Activated CD8-positive, alpha-beta T cell treated with anti-CD3 and anti-CD28 coated beads, Interleukin-2, amount 10 ng/mL, durations not matched to agents 7 days and 5 days (primary cell): ENCODE data around the gene SCGB2A2. TPM values are rescaled to one million over a fixed set of nuclear protein-coding genes. Genes with fewer than 3 reads are reported as not detected.
A peak's percentile ranks its signal among the peaks of the same experiment; 100 is the strongest.

Experiments used
- ATAC-seq: fragments of 150-1000 bp; cut with Tn5 transposase; one replicate; pipeline ENCODE4 v1.10.0; 2021; ENCODE audit warnings: moderate library complexity
- CTCF ChIA-PET: fragments of 350-600 bp; sonication (Branson Sonifier 250); formaldehyde crosslinking; loops from one replicate; lab custom pipeline; 2021; ENCODE audit warnings: antibody characterized with exemption; lab: Charles Lee
- POLR2A ChIA-PET: fragments of 350-600 bp; sonication (Branson Sonifier 250); formaldehyde crosslinking; loops from one replicate; lab custom pipeline; 2021; ENCODE audit warnings: antibody characterized with exemption; lab: Charles Lee
- DNase-seq: peaks from one replicate; pipeline ENCODE4 v3.0.0-alpha.2; 2020
- H3K27ac Mint-ChIP-seq: one replicate; pipeline ENCODE4 v1.8.0; 2021; ENCODE audit warnings: mild to moderate bottlenecking, mixed read lengths
- H3K27me3 Mint-ChIP-seq: one replicate; pipeline ENCODE4 v1.8.0; 2021; ENCODE audit warnings: low read depth, mixed read lengths
- H3K36me3 Mint-ChIP-seq: one replicate; pipeline ENCODE4 v1.8.0; 2021; ENCODE audit warnings: low read depth, mixed read lengths
- H3K4me1 Mint-ChIP-seq: one replicate; pipeline ENCODE4 v1.8.0; 2021; ENCODE audit warnings: low read depth, mixed read lengths
- H3K4me3 Mint-ChIP-seq: one replicate; pipeline ENCODE4 v1.8.0; 2021; ENCODE audit warnings: mild to moderate bottlenecking, mixed read lengths
- H3K9me3 Mint-ChIP-seq: one replicate; pipeline ENCODE4 v1.8.0; 2022; ENCODE audit warnings: mixed read lengths; ENCODE audit not compliant: insufficient read depth
- total RNA-seq, 2 experiments: library from RNA; stranded (reverse); gene quantifications; one replicate each; pipeline ENCODE4 v1.2.3, GENCODE V29; 2021

Gene SCGB2A2
- total RNA-seq, 2 experiments from 2014 or later = not detected

- Mint-ChIP-seq H3K27ac (no peak overlapping the region), H3K9me3 (peaks cover 17% of the 10 kb centered on the region), H3K4me3 (no peak overlapping the region), H3K4me1 (no peaks in the 10 kb centered on the region), H3K27me3 (peaks cover 14% of the 10 kb centered on the region), H3K36me3 (peaks cover 3% of the 10 kb centered on the region)
- POLR2A ChIA-PET = no interaction called here
- no peak for DNase-seq
- CTCF ChIA-PET = interaction anchor here (1.1 kb wide), 1 partner anchor 46 kb away, joined by 3 read pairs; no protein-coding TSS in a partner anchor
- ATAC-seq = no peak
These were observed 13.7 kb upstream of the SCGB2A2 start for GRCh38 chr11:62256281-62256680.

GRCh38 chr11:62260261-62260953 lies 9.6 kb upstream of the SCGB2A2 start:
- Mint-ChIP-seq H3K4me3 (no peak overlapping the region), H3K27me3 (peaks cover 21% of the 10 kb centered on the region), H3K9me3 (no peaks in the 10 kb centered on the region), H3K27ac (no peak overlapping the region), H3K4me1 (peaks cover 3% of the 10 kb centered on the region), H3K36me3 (no peaks in the 10 kb centered on the region)
- CTCF ChIA-PET = no interaction called here
- no peak for ATAC-seq
- no peak for DNase-seq
- POLR2A ChIA-PET = no interaction called here

- DNase-seq (no peak), ATAC-seq (no peak)
- Mint-ChIP-seq H3K27me3 (peaks cover 12% of the 10 kb centered on the region), H3K4me3 (no peak overlapping the region), H3K36me3 (no peaks in the 10 kb centered on the region), H3K4me1 (peaks cover 3% of the 10 kb centered on the region), H3K9me3 (no peaks in the 10 kb centered on the region), H3K27ac (no peak overlapping the region)
- ChIA-PET POLR2A (no interaction called here), CTCF (interaction anchor here (1.5 kb wide), 1 partner anchor 47 kb away, joined by 5 read pairs; no protein-coding TSS in a partner anchor)
These were observed 6.0 kb upstream of the SCGB2A2 start for GRCh38 chr11:62264004-62264403.

GRCh38 chr11:62266558-62266957 lies 3.4 kb upstream of the SCGB2A2 start:
- CTCF ChIA-PET = no interaction called here
- no peak for DNase-seq
- peaks cover 3% of the 10 kb centered on the region for H3K4me1 Mint-ChIP-seq
- H3K27ac Mint-ChIP-seq = no peak overlapping the region
- no peaks in the 10 kb centered on the region for H3K9me3 Mint-ChIP-seq
- ATAC-seq = no peak
- H3K27me3 Mint-ChIP-seq = peaks cover 11% of the 10 kb centered on the region
- no peak overlapping the region for H3K4me3 Mint-ChIP-seq
- POLR2A ChIA-PET = interaction anchor here (0.6 kb wide), 1 partner anchor 545 kb away, joined by 3 read pairs; no protein-coding TSS in a partner anchor
- H3K36me3 Mint-ChIP-seq = no peaks in the 10 kb centered on the region

GRCh38 chr11:62267050-62267449 lies 2.9 kb upstream of the SCGB2A2 start:
- POLR2A ChIA-PET = interaction anchor here (0.6 kb wide), 1 partner anchor 546 kb away, joined by 3 read pairs; no protein-coding TSS in a partner anchor
- no peak for ATAC-seq

GRCh38 chr11:62267576-62267975 lies 2.4 kb upstream of the SCGB2A2 start:
- DNase-seq (no peak), ATAC-seq (no peak)
- H3K27me3 Mint-ChIP-seq = peaks cover 14% of the 10 kb centered on the region
- CTCF ChIA-PET = interaction anchor here (0.9 kb wide), 1 partner anchor 186 kb away, joined by 3 read pairs; no protein-coding TSS in a partner anchor
- no peak overlapping the region for H3K4me3 Mint-ChIP-seq
- H3K36me3 Mint-ChIP-seq = no peaks in the 10 kb centered on the region
- no peaks in the 10 kb centered on the region for H3K9me3 Mint-ChIP-seq
- POLR2A ChIA-PET = no interaction called here
- H3K27ac Mint-ChIP-seq = no peak overlapping the region
- H3K4me1 Mint-ChIP-seq = peaks cover 3% of the 10 kb centered on the region

More at GRCh38 chr11:62267050-62267449, 2.9 kb upstream of the SCGB2A2 start:
- Mint-ChIP-seq H3K9me3 (no peaks in the 10 kb centered on the region), H3K27ac (no peak overlapping the region), H3K4me3 (no peak overlapping the region), H3K27me3 (peaks cover 13% of the 10 kb centered on the region), H3K4me1 (peaks cover 3% of the 10 kb centered on the region), H3K36me3 (no peaks in the 10 kb centered on the region)
- no peak for DNase-seq
- CTCF ChIA-PET = no interaction called here

GRCh38 chr11:62273284-62273683 lies 3.3 kb downstream of the SCGB2A2 start:
- ChIA-PET CTCF (no interaction called here), POLR2A (no interaction called here)
- H3K9me3 Mint-ChIP-seq = no peaks in the 10 kb centered on the region
- peaks cover 12% of the 10 kb centered on the region for H3K27me3 Mint-ChIP-seq
- no peak overlapping the region for H3K27ac Mint-ChIP-seq
- DNase-seq (no peak), ATAC-seq (no peak)
- H3K4me3 Mint-ChIP-seq = no peak overlapping the region
- no peaks in the 10 kb centered on the region for H3K36me3 Mint-ChIP-seq
- H3K4me1 Mint-ChIP-seq = no peaks in the 10 kb centered on the region

- Mint-ChIP-seq H3K36me3 (no peaks in the 10 kb centered on the region), H3K27me3 (peaks cover 12% of the 10 kb centered on the region)
- ATAC-seq = no peak
These were observed 3.9 kb downstream of the SCGB2A2 start for GRCh38 chr11:62273789-62274275.

GRCh38 chr11:62280452-62280851 lies 10.5 kb downstream of the SCGB2A2 start:
- Mint-ChIP-seq H3K36me3 (no peaks in the 10 kb centered on the region), H3K27me3 (peaks cover 11% of the 10 kb centered on the region), H3K27ac (no peak overlapping the region), H3K4me1 (no peaks in the 10 kb centered on the region), H3K9me3 (no peaks in the 10 kb centered on the region), H3K4me3 (no peak overlapping the region)
- DNase-seq (no peak), ATAC-seq (no peak)
- ChIA-PET CTCF (no interaction called here), POLR2A (no interaction called here)

More at GRCh38 chr11:62273789-62274275, 3.9 kb downstream of the SCGB2A2 start:
- H3K27ac Mint-ChIP-seq = no peak overlapping the region
- H3K4me3 Mint-ChIP-seq = no peak overlapping the region
- no peaks in the 10 kb centered on the region for H3K9me3 Mint-ChIP-seq
- no peaks in the 10 kb centered on the region for H3K4me1 Mint-ChIP-seq
- POLR2A ChIA-PET = no interaction called here
- CTCF ChIA-PET = no interaction called here
- DNase-seq = no peak

- POLR2A ChIA-PET = no interaction called here
- DNase-seq (peak; percentile 33), ATAC-seq (no peak)
- CTCF ChIA-PET = no interaction called here
- H3K27ac Mint-ChIP-seq = no peak overlapping the region
- no peaks in the 10 kb centered on the region for H3K36me3 Mint-ChIP-seq
- H3K9me3 Mint-ChIP-seq = no peaks in the 10 kb centered on the region
- H3K27me3 Mint-ChIP-seq = peaks cover 14% of the 10 kb centered on the region
- H3K4me1 Mint-ChIP-seq = no peaks in the 10 kb centered on the region
- H3K4me3 Mint-ChIP-seq = no peak overlapping the region
These were observed 25.5 kb downstream of the SCGB2A2 start for GRCh38 chr11:62295504-62295903.

GRCh38 chr11:62298975-62299374 lies 29.0 kb downstream of the SCGB2A2 start, which contains the start of gene SCGB1D4:
SCGB1D4 (minus strand) TSS chr11:62299075; CDS start chr11:62299010, 65 bp downstream.
- no peaks in the 10 kb centered on the region for H3K4me1 Mint-ChIP-seq
- ChIA-PET CTCF (interaction anchor here (1.0 to 1.2 kb wide), 4 partner anchors 12 to 65 kb away, joined by 3 to 9 read pairs (median 4); no protein-coding TSS in a partner anchor), POLR2A (no interaction called here)
- H3K4me3 Mint-ChIP-seq = no peak within 1 kb of the TSS
- H3K27me3 Mint-ChIP-seq = peaks cover 27% of the 10 kb centered on the region
- DNase-seq (no peak), ATAC-seq (no peak)
- H3K27ac Mint-ChIP-seq = no peak within 1 kb of the TSS
- no peaks in the 10 kb centered on the region for H3K36me3 Mint-ChIP-seq
- H3K9me3 Mint-ChIP-seq = no peaks in the 10 kb centered on the region

- CTCF ChIA-PET = no interaction called here
- DNase-seq (no peak), ATAC-seq (no peak)
- Mint-ChIP-seq H3K4me1 (peaks cover 6% of the 10 kb centered on the region), H3K27ac (no peak overlapping the region), H3K9me3 (no peaks in the 10 kb centered on the region), H3K27me3 (peaks cover 37% of the 10 kb centered on the region), H3K36me3 (no peaks in the 10 kb centered on the region), H3K4me3 (no peak overlapping the region)
- POLR2A ChIA-PET = no interaction called here
These were observed 36.3 kb downstream of the SCGB2A2 start for GRCh38 chr11:62306227-62306626.
